Esophagus muscularis mucosa (tissue), 3 donors: ENCODE data around the gene ITPRIP.

ENCODE experiments used
- CTCF ChIP-seq, 3 experiments: fragments of 200-600 bp in 2 of 3; fragments of 450-650 bp in 1 of 3; sonication (generic) in 2 of 3; IDR thresholded peaks; one replicate each; pipeline ENCODE4 v1.5.1; 2017 to 2019; ENCODE audit warnings: antibody characterized with exemption in 3 of 3, mild to moderate bottlenecking in 2 of 3, moderate library complexity in 1 of 3
- EP300 ChIP-seq: sonication (generic); formaldehyde crosslinking; IDR thresholded peaks from one replicate; pipeline ENCODE4 v1.6.1; 2017; ENCODE audit warnings: antibody characterized with exemption

- no peak for TF ChIP-seq EP300
- no peak for TF ChIP-seq CTCF (IDR thresholded peaks at IDR 0.05)
Measured at GRCh38 chr10:104304356-104304745, 33.9 kb downstream of the ITPRIP start.
